GM18519 (cell line): ENCODE data around the gene DNMT3A.

Experiments
- ATAC-seq: cut with Tn5 transposase; IDR thresholded peaks from one replicate; pipeline ENCODE4 v1.9.1; 2021; ENCODE audit warnings: mild to moderate bottlenecking, moderate library complexity; ENCODE audit not compliant: unreplicated experiment, low FRiP score

The DNMT3A gene

DNA sequence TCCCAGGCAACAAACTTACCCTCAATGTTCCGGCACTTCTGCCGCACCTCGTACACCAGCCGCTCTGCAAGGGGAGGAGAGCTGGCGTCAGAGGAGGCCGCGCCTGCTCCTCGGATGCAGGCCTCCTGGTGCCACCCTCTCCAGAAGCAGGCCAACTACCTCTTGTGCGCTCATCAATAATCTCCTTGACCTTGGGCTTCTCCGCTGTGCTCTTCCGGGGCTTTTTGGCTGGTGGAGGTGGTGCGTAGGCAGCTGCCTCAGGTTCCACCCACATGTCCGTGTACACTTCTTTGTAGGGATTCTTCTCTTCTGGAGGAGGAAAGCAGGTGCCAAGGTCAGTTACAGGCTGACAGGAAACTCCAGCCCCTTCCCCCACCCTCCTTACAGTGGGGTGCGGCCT is 95.7 kb downstream of the DNMT3A start:
- no peak for ATAC-seq

DNA sequence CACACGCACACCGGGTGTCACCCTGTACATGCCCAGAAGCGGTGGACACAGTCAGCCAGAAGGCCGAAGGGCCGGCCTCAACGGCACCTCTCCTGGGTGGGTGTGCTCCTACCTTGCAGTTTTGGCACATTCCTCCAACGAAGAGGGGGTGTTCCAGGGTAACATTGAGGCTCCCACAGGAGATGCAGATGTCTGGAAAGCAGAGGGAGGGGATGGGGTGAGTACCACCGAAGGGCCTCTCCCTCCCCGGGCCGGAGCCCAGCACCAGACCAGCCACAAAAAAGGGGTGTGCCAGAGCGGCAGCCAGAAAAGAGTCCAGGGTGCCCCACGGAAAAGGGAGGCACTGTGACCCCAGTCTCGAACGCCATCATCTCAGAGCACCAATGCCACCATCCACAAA is 96.6 kb downstream of the DNMT3A start:
- no peak for ATAC-seq

GRCh38 chr2:25243995-25244394 is 97.7 kb downstream of the DNMT3A start:
- ATAC-seq, result no peak

DNA sequence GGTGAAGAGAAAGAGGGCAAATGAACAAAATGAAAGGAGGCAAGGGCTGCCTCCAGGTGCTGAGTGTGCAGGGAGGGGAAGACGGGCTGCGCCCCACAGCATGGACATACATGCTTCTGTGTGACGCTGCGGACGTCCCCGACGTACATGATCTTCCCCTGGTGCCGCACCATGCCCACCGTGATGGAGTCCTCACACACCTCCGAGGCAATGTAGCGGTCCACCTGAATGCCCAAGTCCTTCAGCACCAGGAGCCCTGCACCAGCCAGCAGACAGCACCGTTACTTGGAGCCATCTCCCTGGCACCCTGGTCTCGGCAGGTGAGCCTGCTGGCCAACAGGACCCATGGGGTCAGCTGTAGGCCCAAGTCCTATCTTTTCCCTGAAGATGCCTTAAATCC is 100.3 kb downstream of the DNMT3A start:
- ATAC-seq, result no peak

GRCh38 chr2:25240636-25241035 is 101.1 kb downstream of the DNMT3A start:
- ATAC-seq, result no peak

DNA sequence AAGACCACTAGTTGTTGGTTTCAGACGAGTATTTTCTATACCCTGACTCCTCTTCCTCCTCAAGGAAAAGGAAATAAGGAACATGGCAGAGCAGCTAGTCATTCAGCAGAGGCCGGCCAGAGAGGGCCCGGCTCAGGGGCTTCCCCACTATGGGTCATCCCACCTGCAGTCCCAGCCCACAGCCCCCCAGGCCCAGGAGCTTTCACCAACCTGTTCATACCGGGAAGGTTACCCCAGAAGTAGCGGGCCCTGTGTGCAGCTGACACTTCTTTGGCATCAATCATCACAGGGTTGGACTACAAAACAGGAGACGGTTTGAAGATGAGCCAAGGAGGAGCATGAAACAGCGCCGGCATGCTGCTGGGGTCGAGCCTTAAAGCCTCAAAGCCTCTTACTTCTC is 102.8 kb downstream of the DNMT3A start:
- no peak for ATAC-seq

- no peak for ATAC-seq
These were observed 104.0 kb downstream of the DNMT3A start for GRCh38 chr2:25237764-25238163.

- ATAC-seq, result no peak
These were observed 105.0 kb downstream of the DNMT3A start for GRCh38 chr2:25236736-25237135.

DNA sequence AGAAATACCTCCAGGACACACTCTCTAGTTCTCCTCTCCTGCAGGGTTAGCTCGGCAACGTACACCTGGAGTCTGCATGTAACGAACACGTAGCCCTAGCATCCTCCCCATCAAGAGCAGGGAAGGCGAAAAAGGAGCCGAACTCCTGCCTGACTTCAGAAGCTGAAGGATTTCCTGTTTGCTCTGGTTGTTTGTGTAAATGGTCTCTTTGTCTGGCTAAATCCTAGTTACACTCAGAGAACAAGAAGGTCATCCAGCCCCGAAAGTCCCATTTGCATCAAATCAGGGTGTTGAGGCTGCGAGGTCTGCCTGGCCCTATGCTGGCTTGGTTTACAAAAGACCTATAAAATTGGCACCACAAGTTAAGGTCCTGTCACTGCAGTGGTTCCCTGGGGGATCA is 107.0 kb downstream of the DNMT3A start:
- no peak for ATAC-seq

GRCh38 chr2:25233916-25234605 is 107.7 kb downstream of the DNMT3A start:
- no peak for ATAC-seq

- no peak for ATAC-seq
These were observed 109.4 kb downstream of the DNMT3A start for GRCh38 chr2:25232248-25232825.

GRCh38 chr2:25230948-25231311 is 110.8 kb downstream of the DNMT3A start:
- no peak for ATAC-seq

DNA sequence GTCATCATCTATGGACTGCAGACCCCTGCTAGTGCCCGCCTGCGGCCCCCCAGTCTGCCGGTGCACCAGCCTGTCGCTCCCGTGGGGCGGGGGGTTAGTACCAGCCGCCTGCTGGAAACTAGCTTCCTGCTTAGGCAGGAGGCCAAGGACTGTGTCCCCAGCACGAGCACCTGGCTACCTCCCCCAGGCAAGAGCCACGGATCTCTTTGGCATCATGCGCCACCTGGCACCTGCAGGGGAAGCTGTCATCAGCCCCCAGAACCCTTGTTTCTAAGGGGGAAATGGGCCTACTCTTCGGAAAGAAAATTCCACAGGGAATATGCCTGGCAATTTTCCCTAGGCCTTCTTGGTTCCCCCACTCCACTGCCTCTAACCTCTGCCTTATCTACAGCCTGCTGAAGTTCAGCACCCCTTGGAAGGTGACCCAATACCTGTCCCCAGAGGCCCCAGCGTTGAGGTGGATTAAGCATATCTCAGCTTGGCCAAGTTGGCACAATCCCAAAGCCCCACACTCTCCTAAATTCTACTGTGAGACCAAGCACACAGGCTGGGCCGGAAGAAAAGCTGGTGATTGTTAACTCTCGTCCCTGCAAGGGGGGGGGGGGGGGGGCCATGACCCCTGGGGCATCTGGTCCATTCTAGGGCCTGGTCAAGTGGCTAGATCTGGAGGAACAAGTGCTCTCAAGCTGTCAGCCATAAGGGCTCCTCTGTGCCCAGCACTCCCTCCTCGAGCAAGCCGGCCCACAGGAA is 111.4 kb downstream of the DNMT3A start:
- no peak for ATAC-seq

- no peak for ATAC-seq
These were observed 112.2 kb downstream of the DNMT3A start for GRCh38 chr2:25229279-25230197.

GRCh38 chr2:25228848-25229278 is 112.9 kb downstream of the DNMT3A start:
- ATAC-seq, result no peak

- no peak for ATAC-seq
These were observed 114.1 kb downstream of the DNMT3A start for GRCh38 chr2:25227576-25227975.

DNA sequence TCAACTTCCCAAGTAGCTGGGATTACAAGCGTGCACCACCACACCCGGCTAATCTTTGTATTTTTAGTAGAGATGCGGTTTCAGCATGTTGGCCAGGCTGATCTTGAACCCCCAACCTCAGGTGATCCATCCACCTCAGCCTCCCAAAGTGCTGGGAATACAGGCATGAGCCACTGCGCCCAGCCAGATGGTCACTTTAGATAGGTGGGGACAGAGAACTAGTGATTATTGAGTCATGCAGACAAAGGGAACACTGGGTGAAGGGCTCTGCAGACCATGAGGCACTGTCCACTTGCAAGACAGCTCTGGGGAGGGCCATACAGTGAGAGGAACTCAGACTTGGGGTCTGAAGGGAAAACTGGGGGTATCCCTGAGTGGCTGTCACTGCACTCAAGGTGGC is 114.9 kb downstream of the DNMT3A start:
- no peak for ATAC-seq

DNA sequence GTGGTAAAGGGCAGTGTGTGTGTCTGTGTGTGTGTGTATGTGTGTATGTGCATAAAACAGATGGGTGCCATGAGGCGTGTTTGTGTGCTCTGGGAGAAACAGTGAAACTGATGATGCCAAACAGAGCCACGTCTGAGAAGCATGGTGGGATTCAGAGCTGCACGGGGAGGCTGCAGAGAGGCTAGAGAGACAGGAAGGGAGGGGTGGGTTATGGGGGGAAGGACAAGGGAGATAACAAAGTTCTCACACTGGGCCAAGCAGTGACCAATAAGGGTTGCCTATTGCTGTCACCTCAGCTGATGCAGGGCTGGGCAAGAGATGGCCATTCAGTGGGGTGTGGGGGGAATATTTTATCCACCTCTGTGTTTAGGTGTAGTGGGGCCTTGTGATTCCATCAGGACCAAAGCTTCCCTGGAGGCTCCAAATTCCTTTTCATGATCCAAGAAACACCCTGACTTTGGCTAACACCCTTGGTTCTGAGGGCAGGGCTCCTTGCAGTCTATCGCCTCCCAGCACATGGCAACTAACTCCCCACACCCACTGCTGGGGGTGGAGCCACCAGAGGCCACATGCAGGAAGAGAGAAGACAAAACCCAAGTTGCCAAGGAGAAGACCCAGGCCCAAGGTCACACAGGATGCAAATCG is 119.1 kb downstream of the DNMT3A start:
- ATAC-seq, result no peak

- ATAC-seq, result no peak
These were observed 120.1 kb downstream of the DNMT3A start for GRCh38 chr2:25221579-25221978.

- no peak for ATAC-seq
These were observed 121.4 kb downstream of the DNMT3A start for GRCh38 chr2:25220313-25220712.
